Neural cell (in vitro differentiated cells): ENCODE results near the gene NDEL1. TPM values are rescaled to one million over a fixed set of nuclear protein-coding genes. Genes with fewer than 3 reads are reported as not detected.
"Not testable (repeated sequence)": the region's sequence is repeated elsewhere in the genome, so short reads cannot be mapped to it uniquely, and the experiment has no call there.

Experiments used
- H2AFZ ChIP-seq: fragments of 200-600, 300-800 bp; sonication (generic), shearing (Covaris generic); 2 replicates; pipeline ENCODE4 v1.6.0; 2014; ENCODE audit warnings: low read depth, mild to moderate bottlenecking, antibody characterized with exemption, low read length, moderate library complexity
- H3F3A ChIP-seq: fragments of 200-600 bp; shearing (Covaris generic); 2 replicates; pipeline ENCODE4 v1.6.1; 2016; ENCODE audit warnings: mild to moderate bottlenecking, moderate library complexity, mixed read lengths, antibody characterized with exemption, low read length; ENCODE audit not compliant: insufficient read depth, poor library complexity, severe bottlenecking
- H3K27ac ChIP-seq: fragments of 200-600, 300-800 bp; sonication (generic), shearing (Covaris generic); 2 replicates; pipeline ENCODE4 v1.5.1; 2014; ENCODE audit warnings: mild to moderate bottlenecking, low read length, moderate library complexity
- H3K27me3 ChIP-seq: fragments of 300-800, 200-600 bp; sonication (generic), shearing (Covaris generic); 2 replicates; pipeline ENCODE4 v1.6.0; 2014; ENCODE audit warnings: mild to moderate bottlenecking, low read depth, low read length, moderate library complexity; ENCODE audit not compliant: insufficient read depth
- H3K36me3 ChIP-seq: fragments of 300-800, 200-600 bp; sonication (generic), shearing (Covaris generic); 2 replicates; pipeline ENCODE4 v1.5.1; 2014; ENCODE audit warnings: mild to moderate bottlenecking, antibody characterized with exemption, low read length, moderate library complexity; ENCODE audit not compliant: insufficient read depth
- H3K4me2 ChIP-seq: fragments of 300-800, 200-600 bp; sonication (generic), shearing (Covaris generic); 2 replicates; pipeline ENCODE4 v1.6.0; 2014; ENCODE audit warnings: mild to moderate bottlenecking, low read length
- H3K4me3 ChIP-seq: fragments of 300-800, 200-600 bp; sonication (generic), shearing (Covaris generic); 2 replicates; pipeline ENCODE4 v1.5.1; 2014; ENCODE audit warnings: mild to moderate bottlenecking, low read length, moderate library complexity
- H3K79me2 ChIP-seq: fragments of 200-600 bp; shearing (Covaris generic); replicated peaks from 2 replicates; pipeline ENCODE4 v1.6.0; 2014; ENCODE audit warnings: mild to moderate bottlenecking, low read length, moderate library complexity; ENCODE audit not compliant: insufficient read depth
- H3K9ac ChIP-seq: fragments of 300-800, 200-600 bp; sonication (generic), shearing (Covaris generic); 2 replicates; pipeline ENCODE4 v1.6.1; 2016; ENCODE audit warnings: mild to moderate bottlenecking, low read length, mixed read lengths
- H3K9me2 ChIP-seq: fragments of 200-600 bp; shearing (Covaris generic); 2 replicates; pipeline ENCODE4 v1.6.1; 2016; ENCODE audit warnings: mild to moderate bottlenecking, low read length, mixed read lengths; ENCODE audit not compliant: insufficient read depth
- H3K9me3 ChIP-seq: fragments of 200-600, 300-800 bp; sonication (generic), shearing (Covaris generic); 2 replicates; pipeline ENCODE4 v1.6.1; 2016; ENCODE audit warnings: mild to moderate bottlenecking, mixed run types, low read length, moderate library complexity, mixed read lengths
- H4K20me1 ChIP-seq: fragments of 200-600 bp; shearing (Covaris generic); 2 replicates; pipeline ENCODE4 v1.6.1; 2016; ENCODE audit warnings: mild to moderate bottlenecking, mixed run types; ENCODE audit not compliant: insufficient read depth
- EP300 ChIP-seq: fragments of 450-650 bp; conservative IDR thresholded peaks from 2 replicates; pipeline ENCODE4 v1.6.1; 2014; ENCODE audit warnings: antibody characterized with exemption, mild to moderate bottlenecking, moderate library complexity; ENCODE audit not compliant: poor library complexity, severe bottlenecking
- EZH2 ChIP-seq: fragments of 200-600, 300-800 bp; shearing (Covaris generic), sonication (generic); IDR thresholded peaks from 2 replicates; pipeline ENCODE4 v1.6.1; 2014; ENCODE audit warnings: antibody characterized with exemption, low read length, borderline replicate concordance, mild to moderate bottlenecking; ENCODE audit not compliant: insufficient read depth, poor library complexity, severe bottlenecking
- MXI1 ChIP-seq: fragments of 450-650 bp; conservative IDR thresholded peaks from 2 replicates; pipeline ENCODE4 v1.6.1; 2014; ENCODE audit warnings: antibody characterized with exemption, mild to moderate bottlenecking; ENCODE audit not compliant: poor library complexity, severe bottlenecking
- POLR2AphosphoS5 ChIP-seq: IDR thresholded peaks from 2 replicates; pipeline ENCODE4 v1.6.1; 2012
- RAD21 ChIP-seq: fragments of 450-650 bp; conservative IDR thresholded peaks from 2 replicates; pipeline ENCODE4 v1.6.1; 2014; ENCODE audit warnings: antibody characterized with exemption, mild to moderate bottlenecking, moderate library complexity
- SMC3 ChIP-seq: fragments of 450-650 bp; conservative IDR thresholded peaks from 2 replicates; pipeline ENCODE4 v1.6.1; 2014; ENCODE audit warnings: antibody characterized with exemption, mild to moderate bottlenecking, moderate library complexity; ENCODE audit not compliant: poor library complexity
- TAF1 ChIP-seq: IDR thresholded peaks from 2 replicates; pipeline ENCODE4 v1.6.1; 2012; ENCODE audit warnings: low read depth
- polyA plus RNA-seq: library from polyadenylated mRNA; depleted of rRNA; stranded (reverse); fragments of >200 nt; gene quantifications from 2 replicates; pipeline ENCODE4 v1.2.3, GENCODE V29; 2014
- TF ChIP-seq, protein P1 (sequence below): IDR thresholded peaks from 2 replicates; pipeline ENCODE4 v1.6.1; 2012; ENCODE audit warnings: borderline replicate concordance
- TF ChIP-seq, protein P2 (sequence below): fragments of 450-650 bp; IDR thresholded peaks from 2 replicates; pipeline ENCODE4 v1.5.1; 2014; ENCODE audit warnings: antibody characterized with exemption, mild to moderate bottlenecking, moderate library complexity; ENCODE audit not compliant: poor library complexity, severe bottlenecking

NDEL1 gene
- polyA plus RNA-seq, 1 donor from 2014 or later: 25.7 TPM

DNA sequence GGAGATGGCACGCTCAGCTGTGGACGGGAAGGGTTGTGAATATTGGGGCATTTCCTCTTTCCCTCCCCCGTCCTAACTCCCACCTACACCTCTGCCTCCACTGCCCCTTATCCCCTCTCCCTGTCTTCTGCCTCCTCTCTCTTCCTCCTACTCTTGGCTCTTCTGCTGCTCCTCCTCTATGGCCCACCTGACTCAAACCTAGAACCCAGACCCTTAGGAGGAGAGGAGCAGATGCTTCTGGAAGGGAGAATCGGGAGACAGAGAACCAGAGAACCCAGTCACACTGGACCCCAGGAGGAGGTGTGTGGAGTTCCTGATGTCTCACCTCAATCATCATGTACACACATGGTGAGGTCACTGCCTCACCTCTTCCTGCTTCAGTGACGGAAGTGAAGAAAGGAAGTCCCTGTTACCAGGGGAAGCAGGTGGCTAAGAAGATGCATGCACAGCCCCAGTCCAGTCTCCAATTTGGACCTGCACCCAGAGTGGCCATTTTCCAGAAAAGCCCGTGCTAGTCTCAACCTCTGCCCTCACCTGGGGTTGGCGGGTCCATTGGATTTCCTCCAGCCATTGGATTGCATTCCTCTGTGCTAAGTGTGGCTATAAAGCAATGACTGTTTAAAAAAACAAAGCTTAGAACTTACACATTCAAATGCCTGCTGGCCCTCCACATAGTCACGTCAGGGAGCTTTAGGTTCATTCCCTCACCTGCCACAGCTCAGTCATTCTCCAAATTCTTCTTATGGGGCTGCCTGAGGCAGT lies 42.0 kb upstream of the NDEL1 start:
- Histone ChIP-seq H2AFZ (no peak overlapping the region), H3K36me3 (no peaks in the 10 kb centered on the region), H3K9ac (no peak overlapping the region)

DNA sequence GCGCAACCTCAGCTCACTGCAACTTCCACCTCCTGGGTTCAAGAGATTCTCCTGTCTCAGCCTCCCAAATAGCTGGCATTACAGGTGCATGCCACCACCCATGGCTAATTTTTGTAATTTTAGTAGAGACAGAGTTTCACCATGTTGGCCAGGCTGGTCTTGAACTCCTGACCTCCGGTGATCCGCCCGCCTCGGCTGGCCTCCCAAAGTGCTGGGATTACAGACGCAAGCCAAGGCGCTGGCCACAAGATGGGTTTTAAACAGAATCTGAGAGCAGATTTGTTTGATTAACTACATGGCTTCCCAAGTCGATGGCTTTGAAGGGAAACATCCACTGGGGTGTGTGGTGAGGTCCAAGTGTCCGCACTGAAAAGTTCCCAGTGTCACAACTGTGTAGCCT lies 41.2 kb upstream of the NDEL1 start:
- not testable (repeated sequence) for H3K9me2 ChIP-seq, H3K4me3 ChIP-seq, H4K20me1 ChIP-seq, H3K36me3 ChIP-seq, H3K27ac ChIP-seq, H3K9ac ChIP-seq, H3K4me2 ChIP-seq, H3K9me3 ChIP-seq, H3K27me3 ChIP-seq, H3K79me2 ChIP-seq, H3F3A ChIP-seq, H2AFZ ChIP-seq

More for the DNA sequence above, 42.0 kb upstream of the NDEL1 start:
- no peaks in the 10 kb centered on the region for H3K9me2 ChIP-seq
- no peaks in the 10 kb centered on the region for H3K9me3 ChIP-seq
- no peak overlapping the region for H3K27ac ChIP-seq
- H3K4me2 ChIP-seq: no peak overlapping the region
- no peaks in the 10 kb centered on the region for H3F3A ChIP-seq
- no peaks in the 10 kb centered on the region for H3K79me2 ChIP-seq
- H3K27me3 ChIP-seq: no peaks in the 10 kb centered on the region
- no peaks in the 10 kb centered on the region for H4K20me1 ChIP-seq
- no peak for TF ChIP-seq EZH2
- no peak for TF ChIP-seq EP300
- TF ChIP-seq RAD21: no peak
- TF ChIP-seq, protein P1, sequence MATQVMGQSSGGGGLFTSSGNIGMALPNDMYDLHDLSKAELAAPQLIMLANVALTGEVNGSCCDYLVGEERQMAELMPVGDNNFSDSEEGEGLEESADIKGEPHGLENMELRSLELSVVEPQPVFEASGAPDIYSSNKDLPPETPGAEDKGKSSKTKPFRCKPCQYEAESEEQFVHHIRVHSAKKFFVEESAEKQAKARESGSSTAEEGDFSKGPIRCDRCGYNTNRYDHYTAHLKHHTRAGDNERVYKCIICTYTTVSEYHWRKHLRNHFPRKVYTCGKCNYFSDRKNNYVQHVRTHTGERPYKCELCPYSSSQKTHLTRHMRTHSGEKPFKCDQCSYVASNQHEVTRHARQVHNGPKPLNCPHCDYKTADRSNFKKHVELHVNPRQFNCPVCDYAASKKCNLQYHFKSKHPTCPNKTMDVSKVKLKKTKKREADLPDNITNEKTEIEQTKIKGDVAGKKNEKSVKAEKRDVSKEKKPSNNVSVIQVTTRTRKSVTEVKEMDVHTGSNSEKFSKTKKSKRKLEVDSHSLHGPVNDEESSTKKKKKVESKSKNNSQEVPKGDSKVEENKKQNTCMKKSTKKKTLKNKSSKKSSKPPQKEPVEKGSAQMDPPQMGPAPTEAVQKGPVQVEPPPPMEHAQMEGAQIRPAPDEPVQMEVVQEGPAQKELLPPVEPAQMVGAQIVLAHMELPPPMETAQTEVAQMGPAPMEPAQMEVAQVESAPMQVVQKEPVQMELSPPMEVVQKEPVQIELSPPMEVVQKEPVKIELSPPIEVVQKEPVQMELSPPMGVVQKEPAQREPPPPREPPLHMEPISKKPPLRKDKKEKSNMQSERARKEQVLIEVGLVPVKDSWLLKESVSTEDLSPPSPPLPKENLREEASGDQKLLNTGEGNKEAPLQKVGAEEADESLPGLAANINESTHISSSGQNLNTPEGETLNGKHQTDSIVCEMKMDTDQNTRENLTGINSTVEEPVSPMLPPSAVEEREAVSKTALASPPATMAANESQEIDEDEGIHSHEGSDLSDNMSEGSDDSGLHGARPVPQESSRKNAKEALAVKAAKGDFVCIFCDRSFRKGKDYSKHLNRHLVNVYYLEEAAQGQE: no peak
- no peak for TF ChIP-seq SMC3
- TF ChIP-seq, protein P2, sequence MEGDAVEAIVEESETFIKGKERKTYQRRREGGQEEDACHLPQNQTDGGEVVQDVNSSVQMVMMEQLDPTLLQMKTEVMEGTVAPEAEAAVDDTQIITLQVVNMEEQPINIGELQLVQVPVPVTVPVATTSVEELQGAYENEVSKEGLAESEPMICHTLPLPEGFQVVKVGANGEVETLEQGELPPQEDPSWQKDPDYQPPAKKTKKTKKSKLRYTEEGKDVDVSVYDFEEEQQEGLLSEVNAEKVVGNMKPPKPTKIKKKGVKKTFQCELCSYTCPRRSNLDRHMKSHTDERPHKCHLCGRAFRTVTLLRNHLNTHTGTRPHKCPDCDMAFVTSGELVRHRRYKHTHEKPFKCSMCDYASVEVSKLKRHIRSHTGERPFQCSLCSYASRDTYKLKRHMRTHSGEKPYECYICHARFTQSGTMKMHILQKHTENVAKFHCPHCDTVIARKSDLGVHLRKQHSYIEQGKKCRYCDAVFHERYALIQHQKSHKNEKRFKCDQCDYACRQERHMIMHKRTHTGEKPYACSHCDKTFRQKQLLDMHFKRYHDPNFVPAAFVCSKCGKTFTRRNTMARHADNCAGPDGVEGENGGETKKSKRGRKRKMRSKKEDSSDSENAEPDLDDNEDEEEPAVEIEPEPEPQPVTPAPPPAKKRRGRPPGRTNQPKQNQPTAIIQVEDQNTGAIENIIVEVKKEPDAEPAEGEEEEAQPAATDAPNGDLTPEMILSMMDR: no peak
- TF ChIP-seq POLR2AphosphoS5: no peak
- no peak for TF ChIP-seq TAF1
- no peak for TF ChIP-seq MXI1
- H3K4me3 ChIP-seq: no peak overlapping the region

DNA sequence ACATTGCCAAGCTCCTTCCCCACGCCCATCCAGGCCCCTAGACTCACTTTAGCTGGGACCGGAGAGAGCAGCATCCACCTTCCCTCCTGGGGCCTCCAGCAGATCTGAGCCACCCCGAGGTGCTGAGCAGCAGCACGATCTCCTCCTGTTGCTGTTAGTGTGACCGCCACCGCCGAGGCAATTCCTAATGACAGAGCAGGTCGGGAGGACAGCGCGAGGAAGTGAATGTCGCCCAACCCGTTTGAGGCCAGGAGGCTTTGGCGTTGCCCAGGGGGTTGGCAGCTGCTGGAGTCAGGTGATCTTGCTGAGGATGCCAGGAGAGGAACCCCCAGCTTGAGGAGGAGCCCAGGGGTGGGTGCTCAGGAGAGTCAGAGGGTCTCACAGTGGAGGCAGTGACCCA lies 38.0 kb upstream of the NDEL1 start, which contains the start of gene RNF222:
Gene RNF222, minus strand, starts transcription at position 192 of the 400 bp plus-strand sequence. CDS start 4,366 bp downstream, outside the sequence.
- no peaks in the 10 kb centered on the region for H3K79me2 ChIP-seq
- H3K4me2 ChIP-seq: no peak within 1 kb of the TSS
- no peaks in the 10 kb centered on the region for H4K20me1 ChIP-seq
- no peaks in the 10 kb centered on the region for H3K36me3 ChIP-seq
- no peaks in the 10 kb centered on the region for H3K9me3 ChIP-seq
- no peaks in the 10 kb centered on the region for H3K9me2 ChIP-seq
- H2AFZ ChIP-seq: no peak within 1 kb of the TSS
- no peak within 1 kb of the TSS for H3K4me3 ChIP-seq
- no peak for TF ChIP-seq RAD21
- TF ChIP-seq SMC3: no peak
- TF ChIP-seq POLR2AphosphoS5: no peak
- H3K27ac ChIP-seq: no peak within 1 kb of the TSS
- no peaks in the 10 kb centered on the region for H3F3A ChIP-seq
- H3K27me3 ChIP-seq: no peaks in the 10 kb centered on the region
- H3K9ac ChIP-seq: no peak within 1 kb of the TSS
